Fibroblast of gingiva (primary cell): ENCODE data around the gene HCN1.
"Not testable (repeated sequence)": the region's sequence is repeated elsewhere in the genome, so short reads cannot be mapped to it uniquely, and the experiment has no call there.

Source experiments
- DNase-seq: peaks from one replicate; pipeline ENCODE4 v3.0.0-alpha.2; 2011; ENCODE audit warnings: low read depth

HCN1 gene

GRCh38 chr5:45417285-45417998 is 278.7 kb downstream of the HCN1 start:
- no peak for DNase-seq

- DNase-seq: no peak
Measured at GRCh38 chr5:45414620-45415573, 281.3 kb downstream of the HCN1 start.

DNA sequence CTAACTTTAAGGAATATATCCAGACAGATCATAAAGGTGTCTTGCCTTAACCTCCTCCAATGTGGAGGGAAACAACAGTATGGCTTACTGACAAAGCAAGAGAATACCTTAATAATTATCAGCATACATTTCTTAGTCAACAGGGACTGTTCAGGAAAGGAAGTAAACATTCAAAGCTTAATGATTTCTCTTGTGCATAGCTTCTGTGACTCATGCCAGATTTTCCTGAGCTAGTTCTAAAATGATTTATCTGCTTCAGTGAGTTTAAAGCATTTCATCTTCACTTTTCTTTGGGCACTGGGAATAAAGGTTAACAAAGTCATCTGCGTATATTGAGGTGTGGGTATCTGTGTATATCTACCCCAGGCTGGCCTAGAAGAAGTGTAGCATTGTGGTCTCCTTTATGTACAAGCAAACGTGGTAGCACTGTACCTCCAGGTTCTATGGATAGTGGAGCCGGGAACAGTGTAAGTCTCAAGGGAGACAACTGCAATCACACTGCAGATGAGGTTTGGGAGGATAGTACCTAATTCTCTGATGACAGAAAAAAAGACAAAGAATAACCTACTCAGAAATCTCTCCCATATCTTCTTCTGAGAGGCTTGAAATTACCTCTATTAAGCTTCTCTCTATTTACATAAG is 284.1 kb downstream of the HCN1 start:
- DNase-seq: no peak

GRCh38 chr5:45410304-45410995 is 285.7 kb downstream of the HCN1 start:
- no peak for DNase-seq

DNA sequence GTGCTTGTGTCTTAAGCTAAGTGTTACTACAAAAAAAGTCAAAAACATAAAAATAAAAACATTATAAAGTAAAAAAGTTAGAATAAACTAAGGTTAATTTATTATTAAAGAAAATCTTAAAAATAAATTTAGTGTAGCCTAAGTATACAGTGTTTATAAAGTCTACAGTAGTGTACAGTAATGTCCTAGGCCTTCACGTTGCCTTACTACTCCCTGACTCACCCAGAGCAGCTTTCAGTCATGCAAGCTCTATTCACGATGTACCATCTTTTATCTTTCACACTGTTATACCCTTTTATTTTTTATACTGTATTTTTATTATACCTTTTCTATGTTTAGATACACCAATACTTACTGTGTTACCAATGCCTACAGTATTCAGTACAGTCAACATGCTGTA is 288.1 kb downstream of the HCN1 start:
- DNase-seq: no peak

DNA sequence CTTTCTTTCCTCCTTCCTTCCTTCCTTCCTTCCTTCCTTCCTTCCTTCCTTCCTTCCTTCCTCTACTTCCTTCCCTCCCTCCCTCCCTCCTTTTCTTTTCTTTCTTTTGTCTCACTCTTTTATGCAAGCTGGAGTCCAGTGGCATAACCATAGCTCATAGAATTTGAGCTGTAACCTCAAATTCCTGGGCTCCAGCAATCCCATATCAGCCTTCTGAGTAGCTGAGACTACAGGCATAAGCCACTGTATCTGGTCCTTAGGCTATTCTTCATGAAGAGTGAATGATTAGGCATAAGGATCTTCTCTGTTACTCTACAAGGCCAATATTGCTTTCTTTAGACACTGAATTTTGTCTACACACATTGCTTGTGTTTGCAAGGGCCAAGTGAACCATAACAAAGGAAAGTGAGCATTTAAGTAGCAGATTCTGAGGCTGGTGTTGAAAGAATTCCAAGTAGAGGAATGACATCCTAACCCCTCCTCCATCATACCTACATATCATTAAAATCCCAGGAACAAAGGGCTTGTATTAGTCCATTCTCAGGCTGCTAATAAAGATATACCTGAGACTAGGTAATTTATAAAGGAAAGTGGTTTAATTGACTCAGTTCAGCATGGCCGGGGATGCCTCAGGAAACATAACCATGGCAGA is 293.2 kb downstream of the HCN1 start:
- no peak for DNase-seq

- DNase-seq: no peak
Measured at GRCh38 chr5:45399041-45399440, 297.1 kb downstream of the HCN1 start.

DNA sequence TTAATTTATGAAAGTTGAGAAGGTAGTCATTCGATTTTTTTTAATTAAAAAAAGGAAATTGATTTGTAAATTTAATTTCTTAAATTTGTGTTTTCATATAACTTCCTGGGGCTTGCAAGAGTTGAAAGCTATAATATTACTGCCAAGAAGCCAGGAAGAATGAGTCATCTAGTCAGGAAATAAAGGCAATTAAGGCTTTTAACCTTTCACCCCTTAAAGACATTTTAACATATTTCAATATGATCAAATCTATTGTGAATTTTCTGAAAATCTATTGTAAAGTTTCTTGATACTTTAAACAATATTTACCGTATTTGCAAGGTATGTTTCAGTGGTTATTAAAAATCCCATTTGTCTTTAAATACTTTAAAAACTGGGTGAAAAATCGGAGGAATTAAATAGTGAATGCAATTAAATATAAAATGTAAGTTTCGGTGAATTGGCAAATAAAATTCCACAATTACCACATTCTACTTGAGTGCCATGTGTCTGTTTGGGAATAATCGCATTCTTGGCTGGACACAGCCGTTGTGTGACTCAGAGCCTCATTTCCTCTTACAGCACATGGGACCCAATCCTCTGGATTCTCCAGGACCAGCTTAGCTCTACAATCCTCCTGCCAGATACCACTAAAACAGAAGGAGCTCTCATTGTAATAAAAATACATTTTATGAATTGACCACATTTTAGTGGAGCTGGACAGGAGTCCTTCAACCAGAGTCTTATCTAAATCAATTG is 310.7 kb downstream of the HCN1 start:
- peak; percentile 32 for DNase-seq

DNA sequence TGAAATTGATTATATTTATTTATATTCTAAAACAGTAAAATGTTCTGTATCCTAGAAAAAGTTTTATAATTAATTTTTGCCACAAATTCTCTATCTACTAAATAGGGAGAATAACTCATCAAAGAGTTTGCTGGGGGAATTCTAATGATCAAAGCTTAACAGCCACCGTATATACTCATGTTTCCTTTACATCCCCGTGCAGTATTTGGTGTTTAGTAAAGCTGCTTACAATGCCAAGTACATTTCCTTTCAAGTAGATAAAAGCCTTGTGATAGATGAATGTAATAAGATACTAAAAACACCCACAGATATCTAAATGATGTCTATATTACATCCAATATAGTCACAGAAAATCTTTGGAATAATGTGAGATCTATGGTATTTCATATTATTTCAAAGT is 312.2 kb downstream of the HCN1 start:
- DNase-seq: no peak

- no peak for DNase-seq
Measured at GRCh38 chr5:45382583-45382982, 313.6 kb downstream of the HCN1 start.

DNA sequence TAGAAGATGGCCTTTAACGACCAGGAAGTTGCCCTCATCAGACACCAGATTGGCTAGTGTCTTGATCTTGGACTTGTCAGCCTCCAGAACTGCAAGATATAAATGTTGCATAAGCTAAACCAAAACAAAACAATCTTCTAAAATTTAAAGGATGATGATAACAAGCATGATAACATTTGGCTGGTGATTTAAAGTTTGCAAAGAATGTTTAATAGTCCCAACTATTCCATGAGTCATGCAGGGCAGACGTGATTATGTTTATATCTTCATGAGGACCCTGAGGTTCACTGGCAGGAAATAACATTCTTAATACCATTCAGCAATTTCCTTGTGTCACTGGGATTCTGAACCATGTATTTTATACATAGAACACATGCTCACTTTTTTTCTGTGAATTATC is 319.8 kb downstream of the HCN1 start:
- DNase-seq: no peak

DNA sequence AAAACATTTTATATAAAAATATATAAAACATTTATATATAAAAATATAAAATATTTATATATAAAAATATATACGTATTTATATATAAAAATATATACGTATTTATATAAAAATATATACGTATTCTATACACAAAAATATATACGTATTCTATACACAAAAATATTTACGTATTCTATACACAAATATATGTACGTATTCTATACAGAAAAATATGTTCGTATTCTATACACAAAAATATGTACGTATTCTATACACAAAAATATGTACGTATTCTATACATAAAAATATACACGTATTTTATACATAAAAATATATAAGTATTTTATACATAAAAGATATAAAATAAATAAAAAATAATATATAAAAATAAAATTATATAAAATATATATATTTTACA is 323.6 kb downstream of the HCN1 start:
- DNase-seq: no peak

GRCh38 chr5:45371423-45371822 is 324.8 kb downstream of the HCN1 start:
- DNase-seq: not testable (repeated sequence)

DNA sequence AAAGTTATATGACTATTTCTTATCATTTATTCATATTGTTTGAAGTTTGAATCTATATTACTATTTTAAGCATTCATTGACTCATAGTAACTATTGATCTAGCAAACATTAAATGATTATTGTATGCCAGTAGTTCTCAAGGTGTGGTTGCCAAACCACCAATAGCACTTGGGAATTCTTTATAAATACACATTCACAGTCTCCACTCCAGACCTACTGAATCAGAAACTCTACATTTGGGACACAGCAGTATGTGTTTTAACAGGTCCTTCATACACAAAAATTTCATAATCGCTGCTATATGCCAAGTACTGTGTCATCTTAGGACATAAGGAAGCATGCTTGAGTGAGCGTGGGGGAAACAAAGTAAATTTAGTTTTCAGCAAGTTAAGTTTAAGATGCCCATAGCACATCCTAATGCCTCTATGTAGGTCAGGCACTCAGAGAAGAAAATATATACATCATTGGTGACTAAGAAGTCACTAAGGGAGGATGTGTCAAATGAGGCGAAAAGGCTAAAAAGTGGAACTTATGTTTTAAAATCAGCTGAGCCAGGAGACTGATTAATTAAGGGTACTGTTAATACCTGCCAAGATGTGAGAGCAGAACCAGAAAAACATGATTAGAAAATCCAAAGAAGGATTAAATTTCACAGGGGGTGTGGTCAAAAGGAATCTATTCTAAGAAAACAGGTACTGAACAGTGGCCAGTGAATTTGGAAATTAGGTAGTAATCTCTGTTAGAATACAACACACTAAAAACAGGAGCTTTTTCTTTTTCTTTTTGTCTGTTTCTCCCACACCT is 340.8 kb downstream of the HCN1 start:
- DNase-seq: no peak

DNA sequence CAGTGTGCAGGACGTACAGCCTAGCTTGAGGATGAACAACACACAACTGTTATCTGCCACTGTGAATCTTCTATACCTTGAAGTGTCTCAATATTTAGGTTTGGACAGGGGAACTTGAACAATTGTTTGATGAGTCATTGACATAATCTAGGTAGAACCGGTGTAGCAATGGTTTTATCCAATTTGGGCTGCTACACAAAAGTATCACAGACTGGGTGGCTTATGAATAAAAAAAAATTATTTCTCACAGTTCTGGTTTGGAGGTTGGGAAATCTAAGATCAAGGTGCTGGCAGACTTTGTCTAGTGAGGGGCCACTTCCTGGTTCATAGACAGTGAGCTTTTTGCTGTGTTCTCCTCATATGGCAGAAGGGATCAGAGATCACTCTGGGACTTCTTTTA is 359.7 kb downstream of the HCN1 start:
- no peak for DNase-seq

DNA sequence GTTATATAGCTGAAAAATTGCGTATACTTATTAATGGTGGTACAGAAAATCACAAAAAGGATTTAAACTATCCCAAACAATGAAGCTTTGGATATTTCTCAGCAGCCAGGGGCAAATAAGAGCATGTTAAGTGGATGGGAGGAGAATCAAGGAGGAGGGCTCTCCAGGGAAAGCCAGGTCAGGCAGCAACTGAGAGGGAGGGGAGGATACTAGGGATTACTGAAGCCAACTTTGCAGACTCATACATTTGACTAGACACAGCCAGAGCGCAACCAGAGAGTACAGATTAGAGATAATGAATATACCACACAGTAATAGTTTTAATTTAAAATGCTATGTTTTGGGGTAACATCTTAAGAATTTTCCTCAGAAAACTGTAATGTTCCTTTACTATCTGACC is 360.2 kb downstream of the HCN1 start:
- no peak for DNase-seq

DNA sequence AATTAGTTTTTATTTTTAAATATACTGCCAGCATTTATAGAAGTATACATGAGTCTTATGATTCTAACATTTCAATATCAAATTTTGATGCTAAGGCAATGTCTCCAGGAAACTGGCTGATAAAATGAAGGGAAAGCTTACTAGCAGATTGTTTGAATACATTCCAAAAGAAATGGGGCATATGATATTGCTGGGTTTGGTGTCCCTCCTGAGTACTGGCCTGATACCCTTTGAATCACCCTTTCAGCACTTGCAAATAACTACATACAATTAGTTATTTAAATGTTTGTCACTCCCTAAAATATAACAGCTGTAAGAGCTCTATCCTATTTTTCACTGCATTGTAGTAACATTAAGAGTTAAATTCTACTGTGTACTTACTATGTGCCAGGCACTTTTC is 360.8 kb downstream of the HCN1 start:
- no peak for DNase-seq

- DNase-seq: no peak
Measured at GRCh38 chr5:45334939-45335338, 361.2 kb downstream of the HCN1 start.

- DNase-seq: not testable (repeated sequence)
Measured at GRCh38 chr5:45312627-45313026, 383.6 kb downstream of the HCN1 start.

- DNase-seq: no peak
Measured at GRCh38 chr5:45295231-45295630, 400.9 kb downstream of the HCN1 start.
